ENCODE measurements around the gene NRXN3. TPM values are rescaled to one million over a fixed set of nuclear protein-coding genes. Genes with fewer than 3 reads are reported as not detected.

The NRXN3 gene
- total RNA-seq, 1 donor from 2014 or later, result 1.0 TPM

GRCh38 chr14:79516009-79516408 lies 1345.8 kb downstream of the NRXN3 start:
- DNase-seq (no peak), ATAC-seq (no peak)
- intact Hi-C loops (cut with micrococcal nuclease), result no loop called here

GRCh38 chr14:79525416-79525815 lies 1355.2 kb downstream of the NRXN3 start:
- intact Hi-C loops (cut with micrococcal nuclease), result no loop called here
- no peak for ATAC-seq
- no peak for DNase-seq

DNA sequence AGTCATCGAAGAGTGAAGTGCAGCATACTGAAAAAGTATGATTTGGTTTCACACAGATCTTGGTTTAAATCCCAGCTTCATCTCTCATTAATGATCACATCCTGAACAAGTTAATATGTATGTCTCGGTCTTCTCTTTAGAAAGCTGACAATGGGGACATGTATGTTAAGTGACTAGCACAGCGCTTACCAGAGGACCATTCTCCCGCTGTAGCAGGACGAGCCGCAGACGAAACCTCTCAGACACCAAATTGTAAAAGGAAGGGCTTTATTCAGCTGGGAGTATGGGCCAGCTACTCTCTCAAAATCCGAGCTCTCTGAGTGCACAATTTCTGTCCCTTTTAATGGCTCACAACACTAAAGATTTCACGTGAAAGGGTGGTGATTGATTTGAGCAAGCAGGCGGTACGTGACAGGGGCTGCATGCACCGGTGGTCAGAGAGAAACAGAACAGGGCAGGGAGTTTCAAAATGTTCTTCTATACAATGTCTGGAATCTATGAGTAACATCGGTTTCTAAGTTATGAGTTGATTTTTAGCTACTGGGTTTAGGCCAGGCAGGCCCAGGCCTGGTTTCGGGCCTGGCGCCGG lies 1358.7 kb downstream of the NRXN3 start:
- DNase-seq (no peak), ATAC-seq (no peak)
- intact Hi-C loops (cut with micrococcal nuclease), result no loop called here

- ATAC-seq (no peak), DNase-seq (no peak)
- intact Hi-C loops (cut with micrococcal nuclease), result no loop called here
These were observed 1360.4 kb downstream of the NRXN3 start for GRCh38 chr14:79530555-79530954.

GRCh38 chr14:79534703-79535353 lies 1364.7 kb downstream of the NRXN3 start:
- intact Hi-C loops (cut with micrococcal nuclease), result no loop called here
- no peak for ATAC-seq
- no peak for DNase-seq

DNA sequence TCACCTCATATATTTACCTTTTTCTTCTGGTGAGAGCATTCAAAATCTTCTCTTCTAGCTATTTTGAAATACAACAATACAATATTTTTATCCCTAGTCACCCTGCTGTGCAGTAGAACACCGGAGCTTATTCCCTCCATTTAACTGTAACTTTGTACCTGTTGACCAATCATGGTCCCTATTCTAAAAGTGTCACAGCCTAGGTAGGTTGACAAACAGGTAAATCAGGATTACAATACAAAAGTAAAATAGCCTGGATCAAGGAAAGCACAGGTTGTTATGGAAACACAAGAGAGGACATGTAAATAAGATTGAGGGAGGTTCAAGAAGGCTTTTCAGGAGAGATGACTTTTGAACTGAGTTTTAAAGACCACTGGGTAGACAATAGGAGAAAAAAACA lies 1370.2 kb downstream of the NRXN3 start:
- intact Hi-C loops (cut with micrococcal nuclease), result no loop called here
- no peak for ATAC-seq

DNA sequence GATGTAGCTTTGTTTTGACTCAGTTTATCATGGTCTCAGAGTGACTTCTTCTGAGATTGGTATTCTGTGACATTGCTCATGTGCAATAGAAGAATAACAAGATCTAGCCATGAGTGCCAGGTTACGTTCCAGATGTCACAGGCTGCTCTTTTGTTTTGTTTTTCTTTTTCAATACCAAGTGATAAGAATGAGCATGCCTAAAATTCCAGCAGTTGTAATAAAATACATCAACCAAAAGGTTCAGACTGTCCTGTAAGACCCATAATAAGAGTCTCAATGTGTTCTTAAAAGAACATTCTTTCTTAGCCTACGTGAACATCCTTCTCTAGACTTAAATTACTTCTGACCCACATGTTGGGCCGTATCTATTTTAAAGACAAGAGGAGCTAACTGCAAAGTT lies 1371.9 kb downstream of the NRXN3 start:
- ATAC-seq, result no peak
- intact Hi-C loops (cut with micrococcal nuclease), result no loop called here

More for the DNA sequence above, 1370.2 kb downstream of the NRXN3 start:
- no peak for DNase-seq

GRCh38 chr14:79543348-79543747 lies 1373.2 kb downstream of the NRXN3 start:
- DNase-seq (no peak), ATAC-seq (no peak)
- intact Hi-C loops (cut with micrococcal nuclease), result no loop called here

More for the DNA sequence above, 1371.9 kb downstream of the NRXN3 start:
- DNase-seq, result no peak

GRCh38 chr14:79543967-79544697 lies 1374.0 kb downstream of the NRXN3 start:
- intact Hi-C loops (cut with micrococcal nuclease), result no loop called here
- DNase-seq (no peak), ATAC-seq (no peak)

- intact Hi-C loops (cut with micrococcal nuclease), result no loop called here
- peak; percentile 65 for ATAC-seq
- no peak for DNase-seq
These were observed 1374.5 kb downstream of the NRXN3 start for GRCh38 chr14:79544698-79545070.

DNA sequence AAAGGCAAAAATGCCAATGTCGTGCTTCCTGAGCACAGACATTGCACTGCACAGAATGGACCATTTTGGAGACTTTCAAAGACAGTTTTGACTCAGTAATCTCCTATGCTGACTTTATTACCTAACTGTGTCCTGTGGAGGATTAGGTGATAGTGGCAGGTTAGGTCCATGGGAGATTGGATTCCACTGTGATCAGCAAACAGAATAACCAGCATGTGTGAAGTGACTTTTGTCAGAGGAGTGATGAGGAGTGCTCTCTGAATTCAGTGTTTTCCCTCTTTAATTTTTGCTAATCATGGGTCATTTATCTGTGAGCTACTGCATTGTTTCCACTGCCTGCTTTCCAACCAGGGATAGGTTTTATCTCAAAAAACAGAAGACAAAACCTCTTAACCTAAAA lies 1378.7 kb downstream of the NRXN3 start:
- DNase-seq, result no peak
- ATAC-seq, result no peak
- intact Hi-C loops (cut with micrococcal nuclease), result no loop called here

DNA sequence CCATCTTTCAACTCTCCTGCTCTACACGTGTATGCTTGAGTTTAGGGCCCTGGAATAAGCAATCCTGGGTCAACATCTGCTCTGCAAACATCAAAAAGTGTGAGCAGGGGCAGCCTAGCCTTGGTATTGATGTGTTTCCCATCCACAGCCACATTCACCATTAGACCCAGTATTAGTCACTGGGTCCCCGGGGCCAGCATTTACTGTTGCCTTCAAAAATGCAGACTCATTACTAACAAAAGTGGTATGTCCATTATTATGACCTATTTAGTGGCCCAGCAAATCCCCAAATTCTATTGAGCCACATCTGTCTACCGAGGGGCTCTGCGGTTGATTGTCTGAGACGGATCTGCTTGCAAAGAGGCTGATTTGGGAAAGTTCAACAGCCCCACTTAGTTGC lies 1379.3 kb downstream of the NRXN3 start:
- DNase-seq (no peak), ATAC-seq (no peak)
- intact Hi-C loops (cut with micrococcal nuclease), result no loop called here

- ATAC-seq (no peak), DNase-seq (no peak)
- intact Hi-C loops (cut with micrococcal nuclease), result no loop called here
These were observed 1381.3 kb downstream of the NRXN3 start for GRCh38 chr14:79551523-79551922.

DNA sequence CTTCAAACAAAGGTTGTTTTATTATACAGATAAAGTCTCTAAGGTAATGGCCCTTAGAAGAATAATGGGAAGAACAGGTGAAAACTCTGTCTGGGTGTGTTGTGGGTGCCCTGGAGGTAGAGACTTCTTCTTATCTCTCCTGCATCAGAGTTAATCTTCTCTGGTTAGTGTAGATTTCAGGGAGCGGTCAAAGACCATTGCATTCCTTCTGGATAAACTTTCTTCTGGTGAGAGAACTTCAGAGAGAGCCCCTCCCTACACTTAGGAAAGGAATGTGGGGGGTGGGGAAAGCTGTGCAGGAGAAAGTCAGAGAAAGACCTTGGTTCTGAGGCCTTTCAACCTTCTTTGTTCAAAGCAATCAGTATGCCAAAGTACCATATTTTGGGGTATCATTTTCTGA lies 1382.6 kb downstream of the NRXN3 start:
- ATAC-seq, result no peak

GRCh38 chr14:79554816-79555215 lies 1384.6 kb downstream of the NRXN3 start:
- intact Hi-C loops (cut with micrococcal nuclease), result no loop called here
- no peak for ATAC-seq
- DNase-seq, result no peak

More for the DNA sequence above, 1382.6 kb downstream of the NRXN3 start:
- intact Hi-C loops (cut with micrococcal nuclease), result no loop called here
- no peak for DNase-seq

GRCh38 chr14:79555429-79555828 lies 1385.3 kb downstream of the NRXN3 start:
- ATAC-seq (no peak), DNase-seq (no peak)
- intact Hi-C loops (cut with micrococcal nuclease), result no loop called here

- ATAC-seq, result no peak
- intact Hi-C loops (cut with micrococcal nuclease), result no loop called here
These were observed 1387.1 kb downstream of the NRXN3 start for GRCh38 chr14:79557309-79557708.

GRCh38 chr14:79562185-79562584 lies 1392.0 kb downstream of the NRXN3 start:
- DNase-seq (no peak), ATAC-seq (no peak)
- intact Hi-C loops (cut with micrococcal nuclease), result no loop called here

More at GRCh38 chr14:79557309-79557708, 1387.1 kb downstream of the NRXN3 start:
- no peak for DNase-seq

DNA sequence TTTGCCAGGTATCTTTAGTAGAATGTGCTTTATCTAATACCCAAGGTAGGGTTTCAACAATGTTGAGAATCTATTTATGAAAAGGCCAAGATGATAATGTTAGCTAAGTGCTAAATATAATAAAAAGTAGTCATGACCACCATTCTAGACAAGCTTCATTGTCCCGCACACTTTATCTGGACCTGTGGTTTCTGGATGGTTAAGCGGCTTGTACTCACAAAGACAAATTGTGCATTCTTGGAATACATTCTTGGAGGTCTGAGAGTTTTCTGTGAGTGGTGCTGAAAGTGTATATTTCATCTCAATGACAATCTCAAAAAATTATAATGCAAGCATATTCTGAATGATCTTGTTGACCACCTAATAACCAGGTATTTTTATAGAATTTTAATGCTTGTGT lies 1394.2 kb downstream of the NRXN3 start:
- DNase-seq (no peak), ATAC-seq (no peak)
- intact Hi-C loops (cut with micrococcal nuclease), result no loop called here

DNA sequence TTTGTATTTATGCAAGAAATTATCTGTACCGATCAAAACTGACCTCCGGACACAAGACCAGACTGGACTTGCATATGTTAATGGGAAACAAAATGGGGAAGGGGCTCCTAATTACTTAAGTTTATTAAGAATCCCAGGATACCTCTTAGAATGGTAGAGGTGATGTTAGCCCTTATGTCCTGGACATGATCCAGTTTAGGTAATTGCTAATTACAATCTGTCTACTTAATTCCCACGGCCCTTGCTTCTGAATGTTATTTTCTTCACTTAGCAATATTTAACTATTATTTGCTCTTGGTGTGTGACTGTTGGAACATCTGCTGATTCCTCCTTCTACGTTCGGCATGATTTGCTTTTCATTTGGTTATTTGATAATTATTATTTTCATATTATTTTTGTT lies 1397.1 kb downstream of the NRXN3 start:
- DNase-seq (no peak), ATAC-seq (no peak)
- intact Hi-C loops (cut with micrococcal nuclease), result no loop called here

DNA sequence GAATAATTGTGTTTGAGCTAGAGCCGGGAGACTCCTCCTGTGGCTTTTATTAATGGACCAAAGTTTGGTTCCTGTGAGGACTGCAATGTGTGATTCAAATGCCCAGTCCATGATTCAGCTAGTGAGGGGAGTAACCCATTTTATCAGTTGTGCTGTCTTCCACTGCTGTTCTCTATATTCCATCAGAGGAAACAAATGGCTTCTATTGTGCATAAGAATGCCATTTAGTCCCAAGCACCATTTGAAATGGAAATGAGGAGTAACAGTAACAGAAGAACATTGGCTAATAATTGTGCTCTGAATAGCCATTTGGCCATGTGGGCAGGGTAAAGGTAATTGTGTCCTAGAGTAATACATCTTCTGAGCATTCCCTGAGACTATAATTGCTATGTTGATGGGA lies 1398.4 kb downstream of the NRXN3 start:
- no peak for ATAC-seq
- intact Hi-C loops (cut with micrococcal nuclease), result no loop called here

More for the DNA sequence above, 1398.4 kb downstream of the NRXN3 start:
- DNase-seq, result no peak

Data from left ventricle myocardium superior (tissue), 1 donor.